HG02759 (cell line): ENCODE results near the gene FLNB.
A peak's percentile ranks its signal among the peaks of the same experiment; 100 is the strongest.
"Not testable (repeated sequence)": the region's sequence is repeated elsewhere in the genome, so short reads cannot be mapped to it uniquely, and the experiment has no call there.

Experiments
- ATAC-seq: cut with Tn5 transposase; IDR thresholded peaks from one replicate; pipeline ENCODE4 v1.9.1; 2021; ENCODE audit warnings: mild to moderate bottlenecking, moderate library complexity; ENCODE audit not compliant: unreplicated experiment

The FLNB gene

DNA sequence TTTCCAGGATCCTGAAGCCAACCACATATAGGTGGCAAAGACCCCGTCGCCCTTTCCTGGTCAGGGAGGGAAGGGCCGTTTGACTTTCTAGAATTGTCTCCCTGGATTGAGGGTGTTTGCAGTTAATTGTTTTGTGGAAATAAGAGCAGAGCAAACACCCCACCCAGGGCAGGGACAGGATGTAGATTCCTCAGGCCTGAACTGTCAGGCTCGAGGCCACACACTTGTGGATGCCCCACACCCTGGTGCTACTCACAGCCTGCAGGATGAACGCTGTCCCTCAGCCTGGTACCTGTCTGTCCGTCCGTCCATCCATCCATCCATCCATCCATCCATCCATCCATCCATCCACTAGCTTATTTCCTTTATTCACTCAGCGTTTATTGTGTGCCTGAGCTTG, 29.9 kb upstream of the FLNB start:
- ATAC-seq = no peak

DNA sequence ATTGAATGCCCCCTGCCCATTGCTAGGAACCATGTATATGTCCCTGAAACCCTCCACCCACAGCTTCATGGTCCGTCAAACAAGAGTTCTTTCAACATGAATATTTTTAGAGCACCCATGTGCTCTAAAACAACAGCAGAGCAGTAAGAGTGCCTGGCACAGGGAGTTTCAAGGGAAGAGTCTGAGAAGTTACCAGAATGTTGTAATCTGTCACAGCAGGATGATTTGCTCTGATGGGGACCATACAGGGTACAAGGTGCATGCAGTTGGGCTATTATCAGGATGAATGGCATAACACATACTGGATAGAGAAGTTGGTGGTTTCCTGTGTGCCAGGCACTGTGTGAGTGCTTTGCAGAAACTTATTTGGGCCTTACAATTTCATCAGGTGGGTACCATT, 27.8 kb upstream of the FLNB start:
- ATAC-seq = no peak

DNA sequence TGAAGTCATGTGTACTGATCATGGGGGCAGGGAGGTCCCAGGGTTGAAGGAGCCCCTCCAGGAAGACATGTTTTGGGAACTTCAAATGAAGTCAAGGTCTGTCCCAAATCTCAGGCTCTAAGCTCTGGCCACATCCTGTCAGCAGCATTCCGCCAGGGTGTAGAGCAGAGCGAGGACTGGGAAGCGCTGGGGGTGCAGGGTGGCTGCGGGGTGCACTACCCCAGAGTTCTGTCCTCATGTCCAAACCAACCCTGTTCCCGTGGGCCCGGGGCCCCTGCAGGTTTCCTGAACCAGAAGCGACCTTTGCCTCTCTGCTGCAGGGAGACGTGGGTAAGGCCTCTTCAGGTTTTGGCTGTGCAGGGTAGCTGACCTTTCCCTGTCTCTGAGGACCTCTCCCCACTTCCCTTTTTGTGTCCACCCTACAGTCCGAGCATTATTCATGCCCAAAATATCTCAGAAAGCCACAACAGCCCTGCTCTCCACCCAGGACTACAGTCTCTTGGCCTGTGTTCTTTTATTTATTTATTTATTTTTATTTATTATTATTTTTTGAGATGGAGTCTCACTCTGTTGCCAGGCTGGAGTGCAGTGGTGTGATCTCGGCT, 26.6 kb upstream of the FLNB start:
- no peak for ATAC-seq

DNA sequence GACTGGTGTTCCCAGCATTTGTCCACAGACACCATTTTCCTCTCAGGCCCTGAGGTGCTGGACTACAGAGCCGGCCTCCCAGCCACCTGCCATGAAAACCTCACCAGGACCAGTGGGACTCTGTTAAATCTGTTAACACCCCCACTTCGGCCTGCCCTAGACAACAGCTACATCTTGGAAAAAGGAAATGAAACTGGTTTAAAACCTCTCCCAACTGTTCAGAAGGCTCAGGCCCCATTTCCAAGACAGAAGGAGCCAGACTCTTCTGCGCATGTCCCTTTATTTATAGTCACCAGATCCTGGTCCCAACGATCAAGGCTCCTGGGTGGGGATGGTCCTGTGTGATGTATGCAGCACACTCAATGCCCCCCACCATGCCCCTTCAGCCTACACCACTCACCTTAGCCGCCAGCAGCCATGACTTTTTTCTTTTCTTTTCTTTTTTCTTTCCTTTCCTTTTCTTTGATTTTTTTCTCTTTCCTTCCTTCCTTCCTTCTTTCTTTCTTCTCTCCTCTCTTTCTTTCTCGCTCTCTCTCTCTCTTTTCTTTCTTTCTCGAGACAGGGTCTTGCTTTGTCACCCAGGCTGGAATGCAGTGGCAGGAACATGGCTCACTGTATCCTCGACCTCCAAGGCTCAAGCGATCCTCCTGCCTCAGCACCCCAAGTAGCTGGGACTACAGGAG, 25.5 kb upstream of the FLNB start:
- ATAC-seq = no peak

DNA sequence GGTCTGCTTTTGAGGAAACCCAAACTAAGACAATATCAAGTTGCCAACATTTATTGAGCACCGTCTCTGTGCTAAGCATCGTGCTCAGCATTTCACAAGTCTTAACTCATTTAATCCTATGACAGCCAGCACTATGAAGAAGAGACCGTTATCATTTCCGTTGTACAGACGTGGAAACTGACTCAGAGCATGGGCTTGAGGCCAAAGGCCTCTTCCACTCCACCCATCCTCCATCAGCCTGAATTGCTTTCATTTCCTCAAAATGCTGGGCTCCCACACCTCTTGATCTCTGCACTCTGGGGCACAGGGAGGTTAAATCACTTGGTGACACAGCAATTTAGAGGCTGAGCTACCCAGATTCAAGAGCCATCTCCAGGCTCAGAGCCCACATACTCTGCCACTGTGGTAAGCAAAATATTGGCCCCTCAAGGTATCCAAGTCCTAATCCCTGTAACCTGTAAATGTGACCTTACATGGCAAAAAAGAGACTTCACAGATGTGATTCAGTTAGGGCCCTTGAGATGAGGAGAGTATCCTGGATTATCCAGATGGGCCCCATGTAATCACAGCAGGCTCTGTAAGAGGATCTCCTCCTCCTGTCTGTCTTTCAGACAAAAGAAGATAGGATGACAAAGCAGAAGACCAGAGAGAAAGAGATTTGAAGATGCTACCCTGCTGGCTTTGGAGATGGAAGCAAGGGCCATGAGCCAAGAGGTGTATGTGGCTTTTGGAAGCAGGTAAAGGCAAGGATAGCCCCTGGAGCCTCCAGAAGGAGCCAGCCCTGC, 24.3 kb upstream of the FLNB start:
- ATAC-seq = peak; percentile 98

DNA sequence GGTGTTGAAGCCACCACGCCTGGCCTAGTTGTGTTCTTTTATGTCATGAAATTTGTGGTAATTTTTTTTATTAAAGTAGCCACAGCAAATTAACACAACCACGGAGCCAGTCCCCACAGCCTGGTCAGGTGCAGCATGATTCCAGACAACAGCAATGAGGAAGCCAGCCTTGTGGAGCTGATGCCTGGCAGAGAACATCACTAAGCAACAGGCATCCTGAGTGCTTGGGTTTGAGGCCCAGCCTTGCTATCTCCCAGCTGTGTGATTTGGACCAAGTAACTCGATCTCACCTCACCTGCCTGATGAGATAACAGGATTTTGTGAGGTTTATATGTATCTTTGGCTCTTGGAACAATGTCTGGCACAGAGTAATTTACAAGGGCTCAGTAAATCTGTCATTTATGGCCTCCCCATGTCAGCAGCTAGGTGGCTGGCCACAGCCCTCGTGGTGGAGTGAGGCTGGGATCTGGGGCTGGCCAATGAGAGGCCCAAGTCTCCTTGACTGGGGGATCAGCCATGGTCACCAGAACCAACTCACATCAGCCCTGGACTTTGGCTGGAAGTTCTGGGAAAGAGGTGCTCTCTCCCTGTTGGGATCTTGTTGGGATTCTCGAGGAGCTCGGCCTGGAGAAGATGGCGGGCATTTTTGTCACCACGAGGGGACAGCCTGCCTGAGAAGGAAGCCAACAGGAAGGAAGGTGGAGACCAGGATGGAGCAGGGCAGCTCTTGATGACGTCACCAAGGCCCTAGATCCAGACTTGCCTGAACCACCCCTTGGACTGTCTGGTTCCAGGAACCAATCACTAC, 22.8 kb upstream of the FLNB start:
- no peak for ATAC-seq

DNA sequence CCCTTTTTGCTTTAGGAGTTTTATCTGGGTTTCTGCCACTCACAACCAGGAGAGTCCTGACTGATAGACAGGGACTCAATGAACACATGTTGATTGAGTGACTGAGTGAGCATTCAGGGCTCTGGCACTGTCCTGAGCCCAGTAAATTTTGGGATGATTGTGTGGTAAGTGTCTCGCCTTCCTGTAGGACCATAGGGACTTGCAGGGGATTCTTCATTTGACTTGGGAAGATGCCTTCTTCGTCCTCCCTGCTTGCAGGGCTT, 22.3 kb upstream of the FLNB start:
- no peak for ATAC-seq

DNA sequence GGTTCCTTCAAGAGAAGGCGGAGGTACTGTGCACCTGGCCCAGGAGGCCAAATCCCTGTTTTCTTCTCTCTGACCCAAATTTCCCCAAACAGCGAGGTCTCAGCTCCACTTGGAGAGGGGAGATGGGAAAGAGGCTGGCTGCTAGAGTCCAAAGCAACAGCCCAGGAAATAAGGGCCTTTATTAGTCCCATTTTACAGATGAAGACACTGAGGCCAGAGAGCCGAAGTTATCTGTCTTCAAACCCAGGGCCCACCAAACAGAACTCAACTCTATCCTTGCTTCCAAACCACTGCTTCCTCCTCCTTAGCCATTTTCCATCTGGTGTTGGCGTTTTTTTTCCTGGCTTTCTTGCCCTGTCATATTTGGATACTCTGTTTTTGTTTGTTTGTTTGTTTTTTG, 22.0 kb upstream of the FLNB start:
- no peak for ATAC-seq

DNA sequence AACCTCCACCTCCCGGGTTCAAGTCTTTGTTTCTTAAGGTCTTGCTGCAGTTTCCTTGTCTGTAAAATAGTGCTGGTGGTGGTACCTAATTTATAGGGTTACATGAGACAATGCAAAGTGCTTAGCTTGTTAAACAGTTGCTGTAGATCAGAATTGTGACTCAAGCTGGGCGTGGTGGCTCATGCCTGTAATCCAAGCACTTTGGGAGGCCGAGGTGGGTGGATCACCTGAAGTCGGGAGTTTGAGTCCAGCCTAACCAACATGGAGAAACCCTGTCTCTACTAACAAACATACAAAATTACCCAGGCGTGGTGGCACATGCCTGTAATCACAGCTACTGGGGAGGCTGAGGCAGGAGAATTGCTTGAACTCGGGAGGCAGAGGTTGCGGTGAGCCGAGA, 19.0 kb upstream of the FLNB start:
- ATAC-seq = not testable (repeated sequence)

DNA sequence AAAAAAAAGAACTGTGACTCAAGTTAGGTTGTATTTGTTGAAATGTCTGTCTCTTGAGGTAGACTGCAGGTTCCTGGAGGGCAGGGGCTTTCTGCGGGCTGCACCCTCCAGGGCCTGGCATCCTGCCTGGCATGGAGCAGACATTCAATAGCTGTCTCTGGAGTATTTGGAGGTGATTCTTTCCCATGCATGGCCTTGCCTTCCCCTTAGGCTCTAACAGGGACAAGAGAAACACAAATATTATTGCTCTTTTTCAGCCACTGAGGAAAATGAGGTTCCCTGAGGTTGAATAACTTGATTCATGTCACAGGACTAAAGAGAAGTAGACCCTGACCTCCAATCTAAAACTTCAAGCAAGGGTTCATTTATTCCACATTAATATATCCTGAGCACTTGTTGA, 18.6 kb upstream of the FLNB start:
- ATAC-seq = no peak

DNA sequence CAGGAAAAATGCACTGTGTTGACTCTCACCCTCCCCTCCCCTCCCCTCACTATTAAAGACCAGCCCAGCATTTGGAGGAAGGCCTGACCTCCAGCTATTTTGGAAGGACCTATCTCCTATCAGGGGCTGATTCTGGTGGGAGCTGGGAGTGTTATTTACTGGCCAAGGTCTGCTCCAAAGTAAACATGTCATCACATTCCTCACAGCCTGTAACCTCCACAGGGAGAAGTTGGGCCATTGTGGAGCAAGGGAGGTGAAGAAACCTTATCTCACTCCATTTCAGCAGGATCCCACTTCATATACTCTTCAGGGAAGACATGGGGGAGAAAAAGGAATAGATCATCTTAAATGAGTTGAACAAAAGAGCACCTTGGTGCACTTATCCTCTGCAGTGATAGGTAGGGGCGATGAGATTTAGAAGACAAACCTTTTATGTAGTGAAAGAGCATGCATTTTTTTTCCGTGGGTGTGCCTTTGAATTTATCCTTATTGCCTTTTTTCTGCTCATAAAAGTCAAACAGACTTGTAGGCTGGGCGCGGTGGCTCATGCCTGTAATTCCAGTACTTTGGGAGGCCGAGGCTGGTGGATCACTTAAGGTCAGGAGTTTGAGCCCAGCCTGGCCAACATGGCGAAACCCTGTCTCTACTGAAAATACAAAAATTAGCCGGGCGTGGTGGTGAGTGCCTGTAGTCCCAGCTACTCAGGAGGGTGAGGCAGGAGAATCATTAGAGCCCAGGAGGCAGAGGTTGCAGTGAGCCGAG, 15.6 kb upstream of the FLNB start:
- ATAC-seq = no peak

DNA sequence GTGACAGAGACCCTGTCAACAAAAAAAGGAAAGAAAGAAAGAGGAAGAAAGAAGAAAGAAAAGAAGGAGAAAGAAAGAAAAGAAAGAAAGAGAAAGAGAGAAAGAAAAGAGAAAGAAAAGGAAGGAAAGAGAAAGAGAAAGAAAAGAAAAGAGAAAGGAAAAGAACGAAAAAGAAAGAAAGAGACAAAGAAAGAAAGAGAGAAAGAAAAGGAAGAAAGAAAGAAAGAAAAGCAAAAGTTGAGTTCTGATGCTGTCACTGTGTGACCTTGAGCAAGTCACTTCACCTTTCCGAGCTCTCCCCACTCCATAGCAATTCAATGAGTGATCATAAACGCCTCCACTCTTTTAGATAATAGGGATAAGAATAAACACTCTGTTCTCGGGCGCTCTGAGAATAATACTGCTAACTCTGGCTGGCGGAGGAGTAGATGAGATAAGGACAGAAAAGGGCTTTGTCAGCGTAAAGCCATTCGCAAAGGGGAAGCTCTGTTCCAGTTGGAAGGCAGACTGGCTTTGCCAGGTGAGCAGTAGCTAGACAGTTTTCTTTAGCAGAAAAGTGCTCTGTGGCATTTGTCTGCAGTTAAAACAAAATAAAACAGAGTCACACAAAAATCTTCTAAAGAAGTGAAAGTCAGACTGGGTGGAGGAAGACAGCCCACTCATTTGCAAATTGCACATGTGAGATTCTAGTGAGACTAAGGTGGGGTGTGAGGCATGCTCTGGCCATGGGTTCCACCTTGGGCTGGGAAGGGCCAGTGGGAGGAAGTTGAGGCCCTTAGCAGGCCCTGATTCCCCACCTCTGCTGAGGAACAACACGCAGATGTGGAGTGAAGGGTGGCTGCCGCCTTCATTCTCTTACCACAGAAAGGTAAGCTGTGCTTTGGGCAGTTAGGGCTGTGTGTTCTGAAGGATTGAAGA, 9.6 kb upstream of the FLNB start:
- ATAC-seq = peak; percentile 78

DNA sequence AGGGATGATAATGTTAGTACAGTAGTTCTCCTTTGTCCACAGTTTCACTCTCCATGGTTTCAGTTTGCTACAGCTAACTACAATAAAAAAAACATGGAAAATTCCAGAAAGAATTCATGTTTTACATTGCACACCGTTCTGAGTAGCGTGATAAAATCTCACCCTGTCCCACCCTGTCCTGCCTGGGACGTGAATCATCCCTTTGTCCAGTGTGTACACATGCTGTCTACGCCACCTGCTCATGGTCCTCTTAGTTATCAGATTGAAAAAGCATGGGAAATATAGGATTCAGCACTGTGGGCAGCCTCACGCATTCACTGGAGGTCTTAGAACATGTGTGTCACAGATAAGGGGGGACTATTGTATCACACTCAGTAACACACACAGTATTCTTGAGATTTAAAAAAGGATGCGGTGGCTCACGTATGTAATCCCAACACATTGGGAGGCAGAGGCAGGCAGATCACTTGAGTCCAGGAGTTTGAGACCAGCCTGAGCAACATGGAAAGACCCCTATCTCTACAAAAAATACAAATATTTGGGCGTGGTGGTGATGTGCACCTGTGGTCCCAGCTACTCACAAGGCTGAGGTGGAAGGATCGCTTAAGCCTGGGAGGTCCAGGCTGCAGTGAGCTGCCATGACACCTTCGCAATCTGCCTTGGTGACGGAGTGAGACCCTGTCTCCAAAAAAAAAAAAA, 8.7 kb upstream of the FLNB start:
- ATAC-seq = no peak

DNA sequence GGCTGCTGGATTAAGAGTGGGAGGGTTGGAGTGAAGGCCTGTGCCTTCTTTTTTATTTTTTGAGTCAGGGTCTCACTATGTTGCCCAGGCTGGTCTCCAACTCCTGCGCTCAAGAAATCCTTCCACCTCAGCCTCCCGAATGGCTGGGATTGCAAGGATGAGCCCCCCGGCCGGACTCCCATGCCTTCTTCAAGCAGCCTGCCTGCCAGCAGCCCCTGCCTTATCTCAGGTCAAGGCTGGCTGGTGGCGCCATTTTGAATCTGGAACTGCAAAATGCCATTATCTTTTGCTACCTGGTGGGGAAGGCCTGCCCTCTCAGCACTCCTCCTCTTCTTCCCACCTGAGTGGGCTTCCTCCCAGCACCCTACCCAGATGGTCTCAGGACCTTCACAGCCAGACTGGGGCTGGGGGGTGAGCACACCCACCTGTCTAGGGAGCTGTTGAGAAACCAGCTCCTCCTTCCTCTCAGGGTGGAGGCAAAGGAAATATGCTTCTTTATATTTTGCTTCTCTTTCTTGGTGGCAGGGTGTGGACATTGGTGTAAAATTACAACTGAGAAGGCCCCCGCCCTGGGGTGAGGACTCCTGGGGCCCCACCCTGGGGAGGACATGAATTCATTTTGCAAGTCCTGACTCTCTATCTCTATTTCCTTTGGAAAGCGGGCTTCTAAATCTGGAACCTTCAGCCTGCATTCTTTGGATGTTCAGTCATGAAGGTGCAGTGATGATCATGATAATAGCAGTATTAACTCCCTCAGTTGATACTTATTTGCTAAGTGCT, 7.7 kb upstream of the FLNB start:
- no peak for ATAC-seq

DNA sequence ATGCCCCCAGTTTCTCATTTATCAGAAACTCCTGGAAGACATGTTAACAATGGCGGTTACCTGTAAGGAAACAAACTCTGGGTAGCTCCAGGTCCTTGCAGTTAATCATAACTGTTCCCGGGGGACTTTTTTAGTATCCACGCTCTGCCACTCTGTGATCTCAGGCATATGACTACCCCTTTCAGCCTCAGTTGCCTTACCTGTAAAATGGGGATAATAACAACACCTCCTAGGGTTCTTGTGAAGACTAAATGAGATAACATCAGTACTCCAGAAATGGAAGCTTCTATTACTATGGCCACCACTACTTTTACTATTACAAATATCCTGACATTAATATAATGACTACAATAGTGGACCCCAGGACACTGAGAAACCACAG, 7.1 kb upstream of the FLNB start:
- ATAC-seq = no peak

DNA sequence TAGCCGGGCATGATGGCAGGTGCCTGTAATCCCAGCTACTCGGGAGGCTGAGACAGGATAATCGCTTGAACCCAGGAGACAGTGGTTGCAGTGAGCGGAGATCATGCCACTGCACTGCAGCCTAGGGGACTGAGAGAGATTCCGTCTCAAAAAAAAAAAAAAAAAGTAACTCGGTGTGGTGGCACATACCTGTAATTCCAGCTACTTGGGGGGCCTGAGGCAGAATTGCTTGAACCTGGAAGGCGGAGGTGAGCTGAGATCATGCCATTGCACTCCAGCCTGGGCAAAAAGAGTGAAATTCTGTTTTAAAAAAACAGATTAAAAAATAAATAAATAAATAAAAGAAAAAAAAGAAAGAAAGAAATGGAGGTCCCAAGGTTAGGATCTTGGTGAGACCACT, 6.2 kb upstream of the FLNB start:
- no peak for ATAC-seq

DNA sequence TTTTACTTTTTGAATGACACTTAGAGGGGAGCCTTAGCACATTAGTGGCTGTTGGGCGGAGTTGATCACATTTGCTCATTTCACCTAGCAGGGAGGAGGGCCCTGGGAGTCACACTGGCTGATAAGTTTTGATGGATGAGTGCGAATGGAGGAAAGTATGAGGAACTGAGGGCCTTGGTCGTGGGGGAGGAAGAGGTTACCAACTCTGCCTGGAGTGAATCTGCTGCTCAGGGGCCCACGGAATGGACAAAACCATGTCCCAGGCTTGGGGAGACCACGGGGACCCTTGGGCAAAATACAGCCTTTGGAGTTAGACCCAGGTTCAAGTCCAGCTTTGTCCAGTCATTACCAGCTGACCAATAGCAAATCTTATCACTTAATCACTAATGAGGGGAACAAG, 5.1 kb upstream of the FLNB start:
- ATAC-seq = no peak

DNA sequence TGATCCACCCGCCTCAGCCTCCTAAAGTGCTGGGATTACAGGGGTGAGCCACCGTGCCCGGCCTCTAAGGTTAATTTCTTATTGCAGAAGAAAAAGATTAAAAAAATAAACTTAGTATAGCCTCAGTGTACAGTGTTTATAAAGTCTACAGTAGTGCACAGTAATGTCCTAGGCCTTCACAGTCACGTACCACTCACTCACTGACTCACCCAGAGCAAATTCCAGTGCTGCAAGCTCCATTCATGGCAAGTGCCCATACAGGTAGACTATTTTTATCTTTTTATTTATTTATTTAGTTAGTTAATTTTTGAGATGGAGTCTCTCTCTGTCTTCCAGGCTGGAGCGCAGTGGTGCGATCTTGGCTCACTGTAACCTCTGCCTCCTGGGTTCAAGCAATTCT, 3.2 kb upstream of the FLNB start:
- no peak for ATAC-seq

DNA sequence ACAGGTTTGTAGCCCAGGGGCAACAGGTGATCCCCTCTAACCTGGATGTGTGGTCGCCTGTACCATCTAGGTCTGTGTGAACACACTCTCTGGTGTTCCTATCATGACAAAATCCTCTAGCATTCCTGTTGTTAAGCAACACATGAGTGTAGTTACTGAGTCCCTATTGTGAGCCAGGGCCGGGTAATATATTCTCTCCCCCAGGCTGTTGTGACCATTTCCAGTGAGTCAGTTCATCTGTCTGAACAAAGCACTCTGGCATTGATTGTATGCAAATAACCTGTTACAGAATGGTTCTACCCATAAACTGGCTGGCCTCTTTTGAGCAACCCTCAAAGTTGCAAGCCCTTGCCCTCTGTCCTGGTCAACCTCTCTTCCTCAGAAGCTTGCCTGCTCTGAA, 2.6 kb upstream of the FLNB start:
- no peak for ATAC-seq
